ENCODE data around the gene DDX10.

Gene DDX10

DNA sequence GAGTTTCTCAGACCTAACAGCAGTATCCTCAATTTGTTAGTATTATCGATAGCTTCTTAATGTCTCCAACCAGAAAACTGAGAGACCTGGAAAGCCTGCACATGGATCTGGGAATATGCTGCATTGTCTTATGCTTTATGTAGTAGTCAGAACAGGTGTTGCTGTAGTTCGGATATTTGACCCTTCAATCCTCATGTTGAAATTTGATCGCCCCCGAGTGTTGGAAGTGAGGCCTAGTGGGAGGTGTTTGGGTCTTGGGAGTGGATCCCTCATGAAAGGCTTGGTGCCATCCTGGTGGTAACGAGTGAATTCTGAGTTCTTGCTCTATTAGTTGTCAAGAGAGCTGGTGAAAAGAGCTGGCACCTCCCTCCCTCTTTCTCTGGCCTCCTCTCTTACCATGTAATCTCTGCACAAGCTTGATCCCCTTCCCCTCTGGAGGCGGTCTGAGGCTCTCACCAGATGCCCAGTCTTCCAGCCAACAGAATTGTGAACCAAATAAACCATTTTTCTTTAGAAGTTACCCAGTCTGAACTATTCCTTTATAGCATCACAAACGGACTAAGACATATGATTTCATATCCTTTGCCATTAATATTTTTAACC lies 227.1 kb downstream of the DDX10 start:
- no peak for TF ChIP-seq TEAD4 (IDR thresholded peaks at IDR 0.05)
- TF ChIP-seq REST (IDR thresholded peaks at IDR 0.05; ENCODE audit: low read depth) = no peak
- TF ChIP-seq FOXM1 (IDR thresholded peaks at IDR 0.05; ENCODE audit: borderline replicate concordance, low read depth) = no peak
- TF ChIP-seq TAF1 (IDR thresholded peaks at IDR 0.05; ENCODE audit: low read depth) = no peak
- TF ChIP-seq TCF12 (IDR thresholded peaks at IDR 0.05; ENCODE audit: low read depth) = no peak
- TF ChIP-seq NFIC (IDR thresholded peaks at IDR 0.05) = no peak
- TF ChIP-seq RAD21 (IDR thresholded peaks at IDR 0.05; ENCODE audit: low read depth) = no peak
- TF ChIP-seq USF1 (IDR thresholded peaks at IDR 0.05) = no peak

- no peak for TF ChIP-seq NFIC (IDR thresholded peaks at IDR 0.05)
- no peak for TF ChIP-seq EP300 (IDR thresholded peaks at IDR 0.05; ENCODE audit: borderline replicate concordance)
- no peak for TF ChIP-seq FOXM1 (IDR thresholded peaks at IDR 0.05; ENCODE audit: borderline replicate concordance, low read depth)
- no peak for TF ChIP-seq CEBPB (IDR thresholded peaks at IDR 0.05)
- no peak for TF ChIP-seq YY1 (IDR thresholded peaks at IDR 0.05; ENCODE audit: low read depth)
- no peak for TF ChIP-seq EGR1 (IDR thresholded peaks at IDR 0.05)
These were observed 231.0 kb downstream of the DDX10 start for GRCh38 chr11:108895579-108896480.

DNA sequence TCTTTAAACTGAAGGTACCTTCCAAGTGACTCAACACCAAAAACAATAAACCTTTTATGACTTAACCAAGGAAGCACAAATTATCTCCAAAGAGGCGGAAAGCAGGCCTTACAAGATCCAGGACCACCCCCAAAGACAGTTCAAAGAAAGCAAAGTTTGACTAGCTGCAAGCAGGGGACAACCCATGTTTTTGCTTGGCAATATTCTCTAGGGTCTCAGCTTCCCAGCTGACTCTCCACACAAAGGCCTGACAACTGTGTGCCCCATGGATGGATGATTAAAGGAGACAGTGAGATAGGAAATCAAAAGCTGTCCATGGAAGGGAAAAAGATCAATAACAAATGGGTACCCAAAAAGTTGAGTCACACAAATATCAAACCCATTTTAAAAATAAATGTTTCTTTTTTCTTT lies 232.2 kb downstream of the DDX10 start:
- TF ChIP-seq TCF12 (IDR thresholded peaks at IDR 0.05; ENCODE audit: low read depth) (no peak), USF1 (IDR thresholded peaks at IDR 0.05) (no peak), EGR1 (IDR thresholded peaks at IDR 0.05) (no peak)

DNA sequence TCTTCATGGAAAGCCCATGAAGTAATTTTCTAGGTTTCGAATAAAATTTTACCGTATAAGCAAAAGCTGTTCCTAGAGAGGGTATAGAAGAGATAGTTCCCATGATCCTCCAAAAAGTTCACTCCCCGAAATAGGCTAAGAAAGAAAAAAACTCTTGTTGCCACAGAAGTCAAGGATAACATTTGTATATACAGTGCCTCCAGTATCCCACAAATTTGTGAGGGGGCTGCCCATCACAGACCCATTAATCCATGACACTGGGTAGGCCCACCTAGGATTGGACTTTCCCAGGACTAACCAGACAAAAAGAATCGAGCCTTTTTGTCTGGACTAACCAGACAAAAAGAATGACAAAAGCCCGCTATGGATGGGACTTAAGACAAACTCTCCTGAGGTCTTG lies 233.0 kb downstream of the DDX10 start:
- no peak for TF ChIP-seq NFIC (IDR thresholded peaks at IDR 0.05)
- no peak for TF ChIP-seq RAD21 (IDR thresholded peaks at IDR 0.05; ENCODE audit: low read depth)
- no peak for TF ChIP-seq TCF12 (IDR thresholded peaks at IDR 0.05; ENCODE audit: low read depth)
- TF ChIP-seq TAF1 (IDR thresholded peaks at IDR 0.05; ENCODE audit: low read depth) = no peak
- no peak for TF ChIP-seq ZBTB7A (IDR thresholded peaks at IDR 0.05; ENCODE audit: low read depth)
- no peak for TF ChIP-seq CEBPB (IDR thresholded peaks at IDR 0.05)
- no peak for TF ChIP-seq EP300 (IDR thresholded peaks at IDR 0.05; ENCODE audit: borderline replicate concordance)
- no peak for TF ChIP-seq YY1 (IDR thresholded peaks at IDR 0.05; ENCODE audit: low read depth)
- TF ChIP-seq FOXM1 (IDR thresholded peaks at IDR 0.05; ENCODE audit: borderline replicate concordance, low read depth) = no peak

DNA sequence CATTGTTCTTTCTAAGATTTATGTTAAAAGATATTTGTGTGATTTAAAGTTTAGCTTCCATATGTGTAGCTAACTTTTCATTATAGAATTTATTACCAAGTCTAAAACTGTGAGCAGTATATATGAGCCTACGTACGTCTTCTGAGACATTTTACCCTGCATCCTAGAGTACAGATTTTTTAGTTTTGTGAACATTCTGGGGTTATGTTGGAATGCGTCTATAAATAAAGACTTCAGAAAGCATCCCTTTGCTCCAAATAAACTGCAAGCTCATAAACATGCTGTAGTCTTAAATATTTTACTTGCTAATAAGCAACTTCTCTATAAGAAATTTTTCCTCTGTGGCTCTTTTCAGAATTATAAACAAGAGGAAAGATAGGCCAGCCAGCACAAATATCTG lies 236.5 kb downstream of the DDX10 start:
- no peak for TF ChIP-seq CEBPB (IDR thresholded peaks at IDR 0.05)
- TF ChIP-seq ZBTB7A (IDR thresholded peaks at IDR 0.05; ENCODE audit: low read depth) = no peak
- TF ChIP-seq EGR1 (IDR thresholded peaks at IDR 0.05) = no peak
- no peak for TF ChIP-seq REST (IDR thresholded peaks at IDR 0.05; ENCODE audit: low read depth)
- TF ChIP-seq NFIC (IDR thresholded peaks at IDR 0.05) = no peak
- TF ChIP-seq FOXM1 (IDR thresholded peaks at IDR 0.05; ENCODE audit: borderline replicate concordance, low read depth) = no peak
- no peak for TF ChIP-seq USF1 (IDR thresholded peaks at IDR 0.05)
- no peak for TF ChIP-seq YY1 (IDR thresholded peaks at IDR 0.05; ENCODE audit: low read depth)
- no peak for TF ChIP-seq TEAD4 (IDR thresholded peaks at IDR 0.05)
- TF ChIP-seq MAX (IDR thresholded peaks at IDR 0.05) = no peak
- TF ChIP-seq TCF12 (IDR thresholded peaks at IDR 0.05; ENCODE audit: low read depth) = no peak
- no peak for TF ChIP-seq TAF1 (IDR thresholded peaks at IDR 0.05; ENCODE audit: low read depth)
- no peak for TF ChIP-seq EP300 (IDR thresholded peaks at IDR 0.05; ENCODE audit: borderline replicate concordance)
- no peak for TF ChIP-seq RAD21 (IDR thresholded peaks at IDR 0.05; ENCODE audit: low read depth)
- TF ChIP-seq CREB1 (IDR thresholded peaks at IDR 0.05; ENCODE audit: low read depth) = no peak
